Nephron progenitor cell (in vitro differentiated cells): ENCODE measurements around the gene RHOH.

Source experiments
- DNase-seq: peaks from one replicate; pipeline ENCODE4 v3.0.0; 2021
- H3K27ac Mint-ChIP-seq: 2 replicates; pipeline ENCODE4 v1.8.0; 2021; ENCODE audit warnings: mild to moderate bottlenecking, moderate library complexity, mixed read lengths
- H3K27me3 Mint-ChIP-seq: 2 replicates; pipeline ENCODE4 v1.8.0; 2021; ENCODE audit warnings: mild to moderate bottlenecking, low read depth, mixed read lengths; ENCODE audit not compliant: poor library complexity
- H3K36me3 Mint-ChIP-seq: 2 replicates; pipeline ENCODE4 v1.8.0; 2021; ENCODE audit warnings: low read depth, mixed read lengths
- H3K4me1 Mint-ChIP-seq: 2 replicates; pipeline ENCODE4 v1.8.0; 2021; ENCODE audit warnings: mixed read lengths
- H3K4me3 Mint-ChIP-seq: 2 replicates; pipeline ENCODE4 v1.8.0; 2021; ENCODE audit warnings: mild to moderate bottlenecking, moderate library complexity, mixed read lengths
- H3K9me3 Mint-ChIP-seq: 2 replicates; pipeline ENCODE4 v1.8.0; 2021; ENCODE audit warnings: mild to moderate bottlenecking, moderate library complexity, mixed read lengths
- TF ChIP-seq, protein P1 (sequence below): fragments of 200-600 bp; sonication (generic); IDR thresholded peaks from 2 replicates; pipeline ENCODE4 v1.5.0; 2021; ENCODE audit warnings: antibody characterized with exemption

The RHOH gene

DNA sequence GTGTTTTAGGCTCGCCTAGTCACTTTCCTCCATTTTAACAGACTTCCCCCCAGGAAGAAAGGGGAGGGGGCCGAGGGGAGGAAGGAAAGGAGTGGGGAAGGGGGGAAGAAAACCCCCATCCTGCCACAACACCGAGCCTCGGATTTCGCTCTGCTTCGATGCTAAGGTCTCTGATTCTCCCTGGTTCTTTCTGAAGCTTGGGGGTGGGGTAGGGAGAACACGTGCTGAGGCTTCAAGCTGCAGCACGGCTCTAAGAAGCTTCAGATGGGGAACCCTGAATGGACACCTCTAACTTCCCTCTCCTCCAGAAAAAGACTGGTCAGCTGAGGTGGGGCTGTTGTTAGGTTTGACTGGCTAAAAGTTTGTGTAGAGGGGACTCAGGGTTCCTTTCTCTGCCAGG is 61.8 kb downstream of the RHOH start:
- DNase-seq = no peak
- Mint-ChIP-seq H3K27ac (peak overlapping the region; percentile 17), H3K27me3 (peaks cover 9% of the 10 kb centered on the region), H3K4me3 (no peak overlapping the region), H3K9me3 (no peaks in the 10 kb centered on the region), H3K36me3 (no peaks in the 10 kb centered on the region), H3K4me1 (peaks cover 43% of the 10 kb centered on the region)
- TF ChIP-seq, protein P1, sequence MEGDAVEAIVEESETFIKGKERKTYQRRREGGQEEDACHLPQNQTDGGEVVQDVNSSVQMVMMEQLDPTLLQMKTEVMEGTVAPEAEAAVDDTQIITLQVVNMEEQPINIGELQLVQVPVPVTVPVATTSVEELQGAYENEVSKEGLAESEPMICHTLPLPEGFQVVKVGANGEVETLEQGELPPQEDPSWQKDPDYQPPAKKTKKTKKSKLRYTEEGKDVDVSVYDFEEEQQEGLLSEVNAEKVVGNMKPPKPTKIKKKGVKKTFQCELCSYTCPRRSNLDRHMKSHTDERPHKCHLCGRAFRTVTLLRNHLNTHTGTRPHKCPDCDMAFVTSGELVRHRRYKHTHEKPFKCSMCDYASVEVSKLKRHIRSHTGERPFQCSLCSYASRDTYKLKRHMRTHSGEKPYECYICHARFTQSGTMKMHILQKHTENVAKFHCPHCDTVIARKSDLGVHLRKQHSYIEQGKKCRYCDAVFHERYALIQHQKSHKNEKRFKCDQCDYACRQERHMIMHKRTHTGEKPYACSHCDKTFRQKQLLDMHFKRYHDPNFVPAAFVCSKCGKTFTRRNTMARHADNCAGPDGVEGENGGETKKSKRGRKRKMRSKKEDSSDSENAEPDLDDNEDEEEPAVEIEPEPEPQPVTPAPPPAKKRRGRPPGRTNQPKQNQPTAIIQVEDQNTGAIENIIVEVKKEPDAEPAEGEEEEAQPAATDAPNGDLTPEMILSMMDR = no peak

DNA sequence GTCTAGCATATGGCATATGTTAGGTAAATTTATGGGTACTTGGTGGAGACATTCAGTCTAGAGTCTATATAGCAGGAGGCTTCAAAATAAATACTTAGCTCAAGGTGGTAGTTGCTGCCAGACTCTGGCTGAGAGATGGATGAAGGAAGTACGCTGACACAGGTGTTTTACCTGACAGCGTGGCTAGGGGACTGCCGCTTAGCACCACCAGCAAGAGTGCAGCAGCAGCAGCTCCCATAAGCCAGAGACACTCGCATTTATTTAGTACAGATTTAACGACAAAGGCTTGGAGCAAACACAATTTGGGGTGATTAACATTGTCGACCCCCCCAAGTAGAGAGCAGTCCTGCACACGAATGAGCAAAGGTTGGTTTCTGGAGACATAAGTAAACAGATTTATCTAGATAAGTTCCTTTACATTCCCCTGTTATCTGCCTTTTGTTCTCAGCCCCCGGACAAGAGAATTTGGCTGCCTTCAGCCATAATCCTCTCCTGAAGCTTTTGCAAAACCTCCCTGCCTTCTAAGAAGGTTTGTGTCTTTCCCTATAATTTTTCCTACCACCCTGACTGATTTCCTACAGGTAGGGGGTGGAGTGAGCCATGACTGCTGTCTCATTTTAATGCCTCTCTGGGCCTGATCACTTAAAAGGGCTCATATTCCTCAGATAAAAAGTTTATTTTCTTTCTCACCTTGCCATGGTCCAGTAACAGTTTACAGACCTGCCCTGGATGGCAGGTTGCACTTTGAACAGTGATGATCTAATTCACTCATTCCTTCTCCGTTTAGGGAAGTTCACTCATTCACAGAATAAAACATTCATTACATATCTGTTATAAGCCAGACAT is 64.6 kb downstream of the RHOH start:
- TF ChIP-seq, protein P1 = no peak
- H3K9me3 Mint-ChIP-seq = no peaks in the 10 kb centered on the region
- DNase-seq = no peak
- peak overlapping the region; percentile 77 for H3K27ac Mint-ChIP-seq
- H3K4me1 Mint-ChIP-seq = peaks cover 27% of the 10 kb centered on the region
- H3K4me3 Mint-ChIP-seq = no peak overlapping the region
- H3K27me3 Mint-ChIP-seq = peaks cover 6% of the 10 kb centered on the region
- no peaks in the 10 kb centered on the region for H3K36me3 Mint-ChIP-seq

DNA sequence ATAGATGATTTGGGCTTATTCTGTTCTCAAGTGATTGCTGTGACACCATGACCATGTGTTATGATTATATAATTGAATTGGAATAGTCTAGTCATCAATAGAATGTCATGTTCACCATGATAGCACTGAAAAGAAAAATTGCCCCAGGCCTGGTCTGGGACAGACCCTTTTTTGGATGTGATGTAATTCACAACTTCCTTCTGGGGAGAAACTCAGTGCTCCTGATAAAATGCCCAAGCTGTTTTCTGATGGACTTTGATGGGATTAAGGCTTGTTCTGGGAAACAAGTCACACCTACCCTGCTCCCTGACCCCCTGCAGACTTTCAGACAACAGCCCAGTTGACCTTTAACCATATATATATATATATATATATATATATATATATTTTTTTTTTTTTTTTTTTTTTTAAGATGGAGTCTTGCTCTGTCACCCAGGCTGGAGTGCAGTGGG is 65.3 kb downstream of the RHOH start:
- Mint-ChIP-seq H3K36me3 (no peaks in the 10 kb centered on the region), H3K4me3 (no peak overlapping the region), H3K27me3 (peaks cover 6% of the 10 kb centered on the region), H3K9me3 (no peaks in the 10 kb centered on the region), H3K4me1 (peaks cover 27% of the 10 kb centered on the region), H3K27ac (no peak overlapping the region)
- TF ChIP-seq, protein P1 = no peak
- no peak for DNase-seq

DNA sequence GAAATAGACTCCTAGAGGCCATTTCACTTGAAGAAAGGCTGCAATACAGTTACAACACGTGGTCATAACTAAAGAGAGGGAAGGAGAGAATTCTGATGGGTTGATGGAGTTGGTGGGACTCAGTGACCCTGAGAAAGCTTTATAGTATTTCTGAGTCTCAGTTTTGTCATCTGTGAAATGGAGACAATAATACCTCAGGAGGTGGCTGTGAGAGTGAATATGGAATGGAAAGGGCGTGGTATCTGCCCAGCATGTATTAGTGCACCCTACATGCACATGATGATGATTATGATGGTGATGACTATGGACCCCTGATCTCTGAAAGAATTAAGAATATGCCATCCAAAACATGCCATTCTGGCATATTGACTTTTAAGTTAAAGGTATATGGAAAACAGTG is 66.0 kb downstream of the RHOH start:
- no peaks in the 10 kb centered on the region for H3K9me3 Mint-ChIP-seq

DNA sequence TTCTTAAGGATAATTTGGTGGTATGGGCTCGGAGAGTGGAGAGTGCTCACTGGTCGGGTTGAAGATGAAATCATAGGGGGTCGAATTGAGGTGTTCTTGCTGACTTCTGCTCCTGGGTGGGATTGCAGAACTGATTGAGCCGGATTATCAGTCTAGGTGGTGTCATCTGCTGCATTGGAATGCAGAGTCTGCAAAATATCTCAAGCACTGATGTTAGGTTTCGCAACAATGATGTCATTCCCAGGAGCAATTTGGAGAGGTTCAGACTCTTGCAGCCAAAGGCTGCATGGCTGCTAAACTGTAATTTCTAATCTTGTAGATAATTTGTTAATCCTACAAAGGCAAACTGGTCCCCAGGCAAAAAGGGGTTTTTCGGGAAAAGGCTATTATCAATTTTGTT is 67.7 kb downstream of the RHOH start:
- H3K36me3 Mint-ChIP-seq = no peaks in the 10 kb centered on the region
- no peak overlapping the region for H3K27ac Mint-ChIP-seq
- DNase-seq = no peak
- peaks cover 18% of the 10 kb centered on the region for H3K4me1 Mint-ChIP-seq
- no peak overlapping the region for H3K4me3 Mint-ChIP-seq
- TF ChIP-seq, protein P1 = no peak
- no peaks in the 10 kb centered on the region for H3K9me3 Mint-ChIP-seq
- H3K27me3 Mint-ChIP-seq = peaks cover 6% of the 10 kb centered on the region

More for the DNA sequence above, 66.0 kb downstream of the RHOH start:
- TF ChIP-seq, protein P1 = no peak
- peaks cover 6% of the 10 kb centered on the region for H3K27me3 Mint-ChIP-seq
- peaks cover 27% of the 10 kb centered on the region for H3K4me1 Mint-ChIP-seq
- DNase-seq = no peak
- H3K4me3 Mint-ChIP-seq = no peak overlapping the region
- H3K36me3 Mint-ChIP-seq = no peaks in the 10 kb centered on the region
- no peak overlapping the region for H3K27ac Mint-ChIP-seq
